Measurements from ENCODE around the gene OSBPL8.

- TF ChIP-seq POLR2AphosphoS5 (IDR thresholded peaks at IDR 0.05; ENCODE audit: borderline replicate concordance, low read depth, low read length) (no peak), EZH2 (IDR thresholded peaks at IDR 0.05) (no peak), FOXP2 (optimal IDR thresholded peaks at IDR 0.05; ENCODE audit: control extremely low read depth, extremely low read length, insufficient read depth) (no peak)
Observed at GRCh38 chr12:76337583-76337982, 222.0 kb downstream of the OSBPL8 start.

All from SK-N-MC (cell line).